GM23248 (cell line): Measurements from ENCODE around the gene TRAK2. TPM values are rescaled to one million over a fixed set of nuclear protein-coding genes. Genes with fewer than 3 reads are reported as not detected.
A peak's percentile ranks its signal among the peaks of the same experiment; 100 is the strongest.

Experiments used
- DNase-seq: peaks from one replicate; pipeline ENCODE4 v3.0.0-alpha.2; 2015
- H2AFZ ChIP-seq: fragments of 200-600 bp; sonication (generic); 2 replicates; pipeline ENCODE4 v1.6.1; 2016; ENCODE audit warnings: antibody characterized with exemption
- H3F3A ChIP-seq: fragments of 200-600 bp; sonication (generic); 2 replicates; pipeline ENCODE4 v1.6.1; 2016; ENCODE audit warnings: mild to moderate bottlenecking, antibody characterized with exemption, mixed run types; ENCODE audit not compliant: insufficient read depth
- H3K27ac ChIP-seq: fragments of 200-600 bp; sonication (generic); 2 replicates; pipeline ENCODE4 v1.5.1; 2016; ENCODE audit warnings: mild to moderate bottlenecking
- H3K27me3 ChIP-seq: fragments of 200-600 bp; sonication (generic); replicated peaks from 2 replicates; pipeline ENCODE4 v1.6.1; 2016; ENCODE audit warnings: mild to moderate bottlenecking; ENCODE audit not compliant: insufficient read depth
- H3K36me3 ChIP-seq: fragments of 200-600 bp; sonication (generic); 2 replicates; pipeline ENCODE4 v1.6.1; 2016; ENCODE audit warnings: low read depth, mild to moderate bottlenecking
- H3K4me1 ChIP-seq: fragments of 200-600 bp; sonication (generic); 2 replicates; pipeline ENCODE4 v1.6.1; 2016; ENCODE audit warnings: mild to moderate bottlenecking; ENCODE audit not compliant: insufficient read depth
- H3K4me2 ChIP-seq: fragments of 200-600 bp; sonication (generic); one replicate; pipeline ENCODE4 v1.6.1; 2016; ENCODE audit warnings: mild to moderate bottlenecking; ENCODE audit not compliant: unreplicated experiment
- H3K4me3 ChIP-seq: fragments of 200-600 bp; sonication (generic); 2 replicates; pipeline ENCODE4 v1.5.1; 2016; ENCODE audit warnings: mild to moderate bottlenecking
- H3K79me2 ChIP-seq: fragments of 200-600 bp; sonication (generic); 2 replicates; pipeline ENCODE4 v1.6.1; 2016; ENCODE audit warnings: mild to moderate bottlenecking; ENCODE audit not compliant: insufficient read depth
- H3K9ac ChIP-seq: fragments of 200-600 bp; sonication (generic); 2 replicates; pipeline ENCODE4 v1.6.1; 2016; ENCODE audit warnings: mild to moderate bottlenecking
- H3K9me2 ChIP-seq: fragments of 200-600 bp; sonication (generic); 2 replicates; pipeline ENCODE4 v1.6.1; 2016; ENCODE audit warnings: mixed run types, mild to moderate bottlenecking, moderate library complexity; ENCODE audit not compliant: insufficient read depth
- H3K9me3 ChIP-seq: fragments of 200-600 bp; sonication (generic); one replicate; pipeline ENCODE4 v1.6.1; 2017; ENCODE audit warnings: low read depth
- H4K20me1 ChIP-seq: fragments of 200-600 bp; sonication (generic); 2 replicates; pipeline ENCODE4 v1.6.0; 2016; ENCODE audit not compliant: insufficient read depth
- EZH2 ChIP-seq: fragments of 200-600 bp; sonication (generic); IDR thresholded peaks from 2 replicates; pipeline ENCODE4 v1.6.1; 2018; ENCODE audit warnings: antibody characterized with exemption, mild to moderate bottlenecking; ENCODE audit not compliant: insufficient read depth, poor library complexity, severe bottlenecking
- EZH2phosphoT487 ChIP-seq: fragments of 200-600 bp; sonication (generic); IDR thresholded peaks from 2 replicates; pipeline ENCODE4 v1.6.1; 2018; ENCODE audit warnings: antibody characterized with exemption, moderate library complexity, mild to moderate bottlenecking, low read depth; ENCODE audit not compliant: insufficient read depth
- WGBS, 2 experiments: methylation state at CpG; one replicate each; pipeline ENCODE4 v1.1.6; 2015 to 2017; ENCODE audit warnings: low lambda C conversion rate in 2 of 2, low coverage in 1 of 2; ENCODE audit errors: missing lambda C conversion rate in 2 of 2; 5-methylcytosine and 5-hydroxymethylcytosine counted together
- in situ Hi-C: fragments of 300-500 bp; cut with MboI; formaldehyde crosslinking; loops from 2 replicates; pipeline ENCODE4 v1.15.0; 2020
- polyA plus RNA-seq: library from polyadenylated mRNA; unstranded; fragments of >200 nt; fragmentation: Nextera tagmentation; extraction: Ambion mirVana; gene quantifications from 2 replicates; pipeline ENCODE4 v1.2.1, GENCODE V29; 2016
- total RNA-seq: library from RNA; depleted of rRNA; stranded (reverse); fragments of >200 nt; shearing (Covaris generic); gene quantifications from 2 replicates; pipeline ENCODE4 v1.2.3, GENCODE V29; 2014

TRAK2 gene
- total and polyA plus RNA-seq, 2 experiments from 2014 or later = 21.4 to 32.5 TPM

- Histone ChIP-seq H3K4me3 (no peak overlapping the region), H3K36me3 (no peaks in the 10 kb centered on the region), H3K4me1 (0 out of 2 replicates have a peak, but pooled peaks cover 2% of the 10 kb centered on the region), H3F3A (peaks cover 9% of the 10 kb centered on the region; the same call in 1 of the 2 replicates), H3K27ac (no peak overlapping the region), H3K27me3 (no peaks in the 10 kb centered on the region), H3K79me2 (peaks cover 91% of the 10 kb centered on the region), H3K9me3 (no peaks in the 10 kb centered on the region), H3K4me2 (no peak overlapping the region), H3K9me2 (no peaks in the 10 kb centered on the region), H4K20me1 (no peaks in the 10 kb centered on the region), H3K9ac (no peak overlapping the region), H2AFZ (no peak overlapping the region)
- 80% methylated on average over 9 of the region's 9 CpGs for WGBS, 2 experiments
- no peak for TF ChIP-seq EZH2phosphoT487
- TF ChIP-seq EZH2 = no peak
- DNase-seq = no peak
- in situ Hi-C loops = no loop called here
Measured at GRCh38 chr2:201425952-201426351, 25.3 kb downstream of the TRAK2 start.

- TF ChIP-seq EZH2phosphoT487 (no peak), EZH2 (no peak)
- Histone ChIP-seq H3K9me3 (no peaks in the 10 kb centered on the region), H3K27me3 (no peaks in the 10 kb centered on the region), H3K36me3 (no peaks in the 10 kb centered on the region), H4K20me1 (no peaks in the 10 kb centered on the region), H3K27ac (peak overlapping the region; percentile 55), H3K9ac (no peak overlapping the region), H3F3A (peaks cover 31% of the 10 kb centered on the region), H3K4me1 (peaks cover 25% of the 10 kb centered on the region), H3K79me2 (peaks cover 69% of the 10 kb centered on the region), H3K9me2 (no peaks in the 10 kb centered on the region), H3K4me3 (no peak overlapping the region), H2AFZ (no peak overlapping the region), H3K4me2 (no peak overlapping the region)
- DNase-seq = peak; percentile 63
- in situ Hi-C loops = no loop called here
- 22 to 27% methylated on average over 3 of the region's 3 CpGs for WGBS, 2 experiments
Measured at GRCh38 chr2:201420442-201421113, 30.7 kb downstream of the TRAK2 start.

- Histone ChIP-seq H3K36me3 (no peaks in the 10 kb centered on the region), H3K27me3 (no peaks in the 10 kb centered on the region), H3K9me3 (no peaks in the 10 kb centered on the region), H2AFZ (no peak overlapping the region), H4K20me1 (no peaks in the 10 kb centered on the region), H3K4me3 (no peak overlapping the region), H3K79me2 (peaks cover 69% of the 10 kb centered on the region), H3K4me1 (peaks cover 25% of the 10 kb centered on the region), H3K9me2 (no peaks in the 10 kb centered on the region), H3K27ac (peak overlapping the region; percentile 55), H3K4me2 (no peak overlapping the region), H3F3A (peaks cover 31% of the 10 kb centered on the region), H3K9ac (no peak overlapping the region)
- in situ Hi-C loops = no loop called here
- no peak for DNase-seq
- no peak for TF ChIP-seq EZH2phosphoT487
- WGBS, 2 experiments = 90 to 93% methylated on average over 4 of the region's 4 CpGs
Measured at GRCh38 chr2:201419986-201420385, 31.3 kb downstream of the TRAK2 start.

GRCh38 chr2:201419057-201419635 is 32.1 kb downstream of the TRAK2 start:
- no peaks in the 10 kb centered on the region for H3K27me3 ChIP-seq
- H3K4me1 ChIP-seq = peaks cover 30% of the 10 kb centered on the region
- peak; percentile 45 for DNase-seq
- H4K20me1 ChIP-seq = no peaks in the 10 kb centered on the region
- no peak overlapping the region for H3K9ac ChIP-seq
- H2AFZ ChIP-seq = no peak overlapping the region
- H3K27ac ChIP-seq = peak overlapping the region; percentile 10; the same call in 1 of the 2 replicates
- H3K4me3 ChIP-seq = no peak overlapping the region
- H3K9me2 ChIP-seq = no peaks in the 10 kb centered on the region
- in situ Hi-C loops = no loop called here
- 43 to 66% methylated on average over 3 of the region's 3 CpGs for WGBS, 2 experiments
- H3K9me3 ChIP-seq = no peaks in the 10 kb centered on the region
- no peaks in the 10 kb centered on the region for H3K36me3 ChIP-seq
- H3K79me2 ChIP-seq = peaks cover 68% of the 10 kb centered on the region
- no peak for TF ChIP-seq EZH2phosphoT487
- TF ChIP-seq EZH2 = no peak
- peak overlapping the region; percentile 9 for H3K4me2 ChIP-seq
- peaks cover 31% of the 10 kb centered on the region for H3F3A ChIP-seq
